Loucy (cell line): ENCODE measurements around the gene CEL.

ENCODE experiments used
- CTCF ChIP-seq: fragments of 200-600 bp; sonication (generic); conservative IDR thresholded peaks from 2 replicates; pipeline ENCODE4 v1.5.1; 2014; ENCODE audit warnings: mild to moderate bottlenecking, antibody characterized with exemption, low read length
- EZH2phosphoT487 ChIP-seq: fragments of 200-600 bp; IDR thresholded peaks from 2 replicates; pipeline ENCODE4 v1.6.1; 2018; ENCODE audit warnings: antibody characterized with exemption, mild to moderate bottlenecking, moderate library complexity, borderline replicate concordance

GRCh38 chr9:133078486-133078885 is 16.7 kb downstream of the CEL start:
- TF ChIP-seq CTCF (no peak), EZH2phosphoT487 (no peak)
